GM18907 (cell line): Measurements from ENCODE around the gene SORCS2.

Experiments used
- ATAC-seq: cut with Tn5 transposase; IDR thresholded peaks from one replicate; pipeline ENCODE4 v1.9.1; 2021; ENCODE audit warnings: mild to moderate bottlenecking, moderate library complexity; ENCODE audit not compliant: unreplicated experiment

Gene SORCS2

DNA sequence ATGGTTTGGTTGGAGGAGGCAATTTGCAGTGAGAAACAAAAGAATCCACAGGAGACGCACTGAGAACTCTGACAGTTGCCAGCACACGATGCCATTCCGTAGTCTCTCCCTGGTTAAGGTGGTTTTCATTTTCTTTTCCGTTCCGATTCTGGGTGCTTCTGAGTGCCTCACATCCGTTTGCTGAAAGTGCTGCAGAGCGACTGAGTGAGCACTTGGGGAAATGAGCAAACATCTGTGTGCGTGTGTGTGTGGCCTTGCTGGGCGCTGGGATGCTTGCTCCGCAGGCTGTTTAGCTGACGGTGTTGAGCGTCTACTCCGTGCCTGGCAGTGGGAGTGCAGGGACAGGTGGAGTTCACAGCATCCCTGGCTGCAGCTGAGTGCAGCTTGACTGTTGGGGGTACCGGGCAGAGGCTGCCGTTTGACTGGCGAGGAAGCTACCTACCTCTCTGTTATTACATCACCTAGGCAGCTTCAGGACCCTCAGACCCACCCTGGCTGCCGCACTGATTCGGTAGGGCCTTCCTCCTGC lies 49.3 kb downstream of the SORCS2 start:
- no peak for ATAC-seq

DNA sequence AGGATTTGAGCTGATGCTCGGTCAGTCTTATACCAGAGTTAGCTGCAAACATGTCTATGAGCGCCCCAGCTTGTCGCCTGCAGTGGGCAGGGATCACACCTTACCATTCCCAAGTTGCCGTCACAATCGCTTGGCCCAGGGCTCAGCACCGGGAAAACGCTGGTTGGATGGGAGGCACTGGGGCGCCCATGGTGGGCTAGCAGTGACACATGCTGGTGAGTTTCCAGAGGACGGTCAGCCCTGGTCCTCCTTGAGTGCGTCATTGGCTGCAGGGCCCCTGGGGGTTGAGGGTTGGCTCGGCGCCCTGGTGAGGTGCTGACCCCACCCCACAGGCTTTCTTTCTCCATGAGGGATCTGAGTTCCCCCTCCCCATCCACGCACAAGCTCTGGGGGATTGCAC lies 50.4 kb downstream of the SORCS2 start:
- ATAC-seq = no peak

DNA sequence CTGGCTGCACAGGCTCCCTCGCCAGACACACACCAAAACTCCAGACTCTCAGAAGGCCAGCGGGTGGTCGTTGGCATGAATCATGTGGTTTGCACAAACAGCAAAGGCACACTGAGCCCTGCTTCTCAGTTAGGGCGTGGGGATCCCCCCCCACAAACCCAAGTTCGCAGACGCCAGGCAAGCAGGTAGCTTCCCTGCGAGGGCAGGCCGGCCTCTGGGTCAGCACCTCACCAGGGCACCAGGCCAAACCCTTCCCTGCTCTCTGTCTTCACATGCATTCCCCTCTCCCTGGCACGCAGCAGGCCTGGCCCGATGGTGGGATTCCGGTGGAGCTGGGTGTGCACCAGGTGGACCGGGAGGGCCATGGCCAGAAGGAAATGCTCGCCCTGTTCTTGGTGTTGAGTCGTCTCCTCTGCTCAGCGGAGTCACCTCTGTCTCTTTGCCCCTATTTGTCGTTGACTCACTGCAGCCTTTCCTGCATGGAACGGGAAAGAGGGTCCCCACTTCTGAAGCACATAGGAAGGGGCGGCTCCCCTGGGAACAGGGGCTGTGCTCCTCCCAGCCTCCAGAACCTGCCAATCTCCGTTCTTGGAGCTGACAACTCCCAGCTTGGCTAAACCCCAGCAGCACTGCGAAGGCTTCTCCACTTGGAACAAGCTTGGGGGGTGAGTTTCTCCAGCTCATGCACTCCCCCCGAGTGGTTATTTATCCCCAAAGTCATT lies 51.4 kb downstream of the SORCS2 start:
- no peak for ATAC-seq

DNA sequence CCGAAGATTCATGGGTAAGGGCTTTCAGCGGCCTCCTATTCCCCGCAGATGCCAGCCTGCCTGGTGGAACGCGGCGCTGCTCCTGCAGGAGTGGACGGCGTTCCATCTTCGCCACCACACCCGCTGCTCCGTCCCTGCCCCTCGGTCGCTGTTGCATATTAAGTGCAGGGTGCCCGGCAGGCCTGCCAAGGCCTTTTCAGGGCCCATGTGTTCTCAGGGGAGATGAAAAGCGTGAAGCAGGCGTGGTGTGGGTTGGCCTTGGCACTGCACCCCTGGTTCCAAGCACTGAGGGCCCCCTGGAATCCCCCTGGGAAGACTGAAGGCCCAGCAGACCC lies 52.0 kb downstream of the SORCS2 start:
- no peak for ATAC-seq

DNA sequence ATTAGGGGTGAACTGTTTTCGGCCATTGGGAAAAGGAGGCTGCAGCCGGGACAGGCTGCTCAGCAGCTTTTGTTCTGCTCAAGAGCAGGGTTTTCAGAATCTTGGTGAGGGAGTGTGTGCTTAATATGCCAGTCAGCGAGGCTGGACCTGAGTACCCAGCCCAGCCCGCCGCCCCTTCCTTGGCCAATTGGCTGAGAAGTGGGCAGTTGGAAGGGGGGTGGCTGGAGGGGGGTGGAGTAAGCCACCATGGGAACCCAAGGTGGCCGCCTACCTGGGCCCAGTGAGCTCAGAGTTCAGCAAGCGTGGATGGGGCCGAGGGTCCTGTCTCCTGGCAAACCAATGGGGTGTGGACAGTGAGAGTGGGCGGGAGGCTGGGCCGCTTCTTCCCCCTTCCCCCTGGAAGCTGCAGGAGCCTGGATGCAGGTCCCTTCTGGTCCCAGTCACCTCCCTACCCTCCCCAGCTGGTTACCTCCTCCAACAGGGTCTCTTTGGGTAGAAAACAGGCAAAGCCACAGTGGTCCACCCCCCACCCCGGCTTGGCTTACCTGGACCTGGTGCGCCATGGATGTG lies 52.5 kb downstream of the SORCS2 start:
- no peak for ATAC-seq

DNA sequence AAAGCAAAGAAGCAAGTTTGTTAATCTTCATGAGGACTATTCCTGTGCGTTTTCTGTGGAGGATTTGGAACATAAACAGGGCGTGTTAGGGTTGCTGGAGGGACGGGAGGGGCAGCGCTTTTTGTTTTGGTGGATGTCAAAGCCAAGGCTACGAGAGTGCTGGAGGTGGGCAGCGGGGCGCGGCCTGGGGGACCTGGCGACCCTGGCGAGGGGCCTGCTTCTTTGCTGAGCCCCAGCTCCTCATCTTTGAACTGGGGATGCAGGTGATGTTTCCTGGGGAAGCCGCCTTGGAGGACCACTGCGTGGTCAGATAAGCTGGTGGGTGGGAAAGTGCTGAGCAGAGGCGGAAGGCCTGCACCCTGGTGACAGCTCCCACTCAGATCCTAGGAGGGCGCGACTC lies 55.2 kb downstream of the SORCS2 start:
- no peak for ATAC-seq

DNA sequence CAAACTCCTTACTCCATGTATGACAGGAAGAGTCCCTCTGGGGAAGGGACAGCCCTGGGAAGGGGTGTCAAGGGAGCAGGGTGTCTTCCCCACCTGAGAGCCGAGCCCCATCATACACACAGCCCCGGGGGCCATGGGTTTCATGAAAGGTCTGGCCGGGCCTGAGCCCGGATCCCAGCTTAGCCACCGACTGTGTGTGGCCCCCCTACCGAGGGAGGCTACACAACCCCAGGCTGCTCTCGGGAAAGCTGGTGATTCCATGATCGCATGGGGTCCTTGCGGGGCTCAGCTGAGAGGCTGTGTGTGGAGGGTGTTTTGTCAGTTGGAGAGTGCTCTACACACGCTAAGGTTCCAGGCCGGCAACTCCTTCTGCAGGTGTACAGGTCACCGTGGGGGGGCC lies 55.6 kb downstream of the SORCS2 start:
- ATAC-seq = no peak

DNA sequence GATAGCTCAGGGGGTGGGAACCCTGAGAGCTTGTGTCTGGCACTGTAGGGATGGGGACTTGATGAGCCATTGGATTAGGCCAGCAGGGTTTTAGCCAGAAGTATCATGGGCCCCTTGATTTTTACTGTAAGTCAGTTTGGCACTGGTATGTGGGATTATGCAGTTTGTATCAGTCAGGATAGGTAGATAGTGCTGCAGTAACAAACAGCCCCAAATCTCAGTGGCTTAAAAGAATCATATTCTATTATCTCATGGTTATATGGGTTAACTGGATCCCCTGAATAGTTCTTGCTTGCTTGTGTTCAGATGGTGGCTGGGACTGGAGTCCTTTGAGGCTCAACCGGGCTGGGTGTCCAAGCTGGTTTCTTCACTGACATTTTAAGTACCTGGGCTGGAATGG lies 56.5 kb downstream of the SORCS2 start:
- ATAC-seq = no peak

DNA sequence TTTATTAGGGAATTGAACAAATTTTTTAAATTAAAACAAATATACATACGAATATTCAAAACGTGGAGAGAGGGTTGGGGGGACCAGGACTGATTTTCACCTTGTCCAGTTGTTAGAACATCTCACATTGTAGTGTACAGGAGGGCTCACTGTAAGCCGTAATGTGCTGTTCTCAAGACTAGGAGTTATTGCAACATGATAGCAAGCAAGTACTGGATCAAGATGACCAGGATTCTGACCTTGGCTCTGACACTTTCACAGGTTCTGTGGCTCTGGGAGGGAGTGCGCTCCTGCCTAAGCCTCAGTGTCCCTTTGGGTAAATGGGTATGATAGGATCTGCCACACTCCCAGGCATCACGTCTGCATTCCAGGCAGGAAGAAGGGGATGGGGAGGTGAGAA lies 59.0 kb downstream of the SORCS2 start:
- no peak for ATAC-seq

DNA sequence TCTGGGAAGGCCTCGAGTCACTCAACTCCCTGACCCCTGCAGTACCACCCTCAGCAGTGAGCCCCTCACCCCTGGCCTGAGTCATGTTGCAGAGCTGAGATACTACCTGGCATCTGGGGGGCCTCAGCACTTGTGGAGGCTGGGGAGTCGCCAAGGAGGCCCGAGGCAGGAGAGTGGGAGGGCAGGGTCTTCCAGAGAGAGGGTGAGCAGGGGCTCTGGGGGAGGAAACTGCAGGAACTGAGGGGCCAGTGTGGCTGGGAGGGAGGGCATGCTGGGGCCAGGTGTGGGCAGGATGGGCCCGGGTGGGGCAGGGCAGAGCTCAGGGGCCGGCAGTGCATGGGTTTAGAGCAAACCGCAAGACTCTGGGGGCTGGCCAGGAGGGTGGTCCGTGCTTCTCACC lies 59.7 kb downstream of the SORCS2 start:
- ATAC-seq = no peak

DNA sequence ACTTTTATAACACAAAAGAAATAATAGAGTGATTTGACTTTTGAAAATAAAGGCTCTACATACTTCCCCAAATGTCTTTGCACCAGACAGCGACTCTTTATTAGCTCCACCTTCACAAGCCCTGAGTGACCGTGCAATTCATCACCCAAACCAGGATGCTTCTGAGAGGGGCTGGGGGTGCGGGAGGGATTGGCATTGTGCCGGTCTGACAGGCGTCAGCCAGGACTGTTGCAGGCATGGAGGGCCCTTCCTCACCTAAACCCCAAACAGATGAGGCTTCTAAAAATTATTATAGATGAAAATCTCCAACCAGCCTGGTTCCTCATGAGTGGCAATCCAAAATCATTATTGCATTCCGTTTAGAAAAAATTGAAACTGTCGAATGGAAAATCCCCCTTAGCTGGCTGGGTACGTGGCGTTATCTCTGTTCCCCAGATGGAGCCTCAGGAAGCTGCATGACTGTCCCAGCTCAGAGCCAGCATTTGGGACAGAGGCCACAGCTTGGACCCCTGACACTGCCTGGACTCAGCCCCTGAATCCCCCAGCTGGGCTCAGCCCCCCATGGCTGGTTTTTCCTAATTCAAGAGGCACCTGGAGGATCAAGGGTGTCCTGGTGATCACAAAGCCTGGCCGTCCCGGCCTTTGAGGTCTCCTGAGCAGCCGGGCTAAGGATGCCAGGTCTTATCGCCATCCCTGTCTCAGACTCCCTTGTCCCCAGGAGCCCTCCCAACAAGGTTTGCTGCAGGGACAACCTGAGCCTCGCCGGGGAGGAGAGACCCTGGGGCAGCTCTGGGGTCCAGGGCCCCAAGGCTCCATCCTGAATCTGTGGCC lies 60.4 kb downstream of the SORCS2 start:
- no peak for ATAC-seq

DNA sequence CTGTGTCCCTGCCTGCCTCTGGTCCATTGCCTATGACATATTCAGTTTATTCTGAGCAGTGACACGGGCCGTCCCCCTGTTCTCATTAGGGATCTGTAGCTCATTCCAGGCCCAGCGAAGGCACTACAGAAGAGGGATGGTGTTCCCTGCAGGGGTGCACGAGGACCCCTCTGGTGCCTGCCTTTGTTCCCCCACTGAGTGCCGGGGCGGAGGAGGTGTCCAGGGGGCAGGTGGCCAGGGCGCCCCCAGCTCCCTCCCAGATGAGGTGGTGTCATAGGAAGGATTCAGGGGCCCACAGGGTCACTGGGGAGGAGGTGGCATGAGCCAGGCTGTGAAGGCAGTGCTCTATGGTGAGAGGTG lies 61.0 kb downstream of the SORCS2 start:
- no peak for ATAC-seq

DNA sequence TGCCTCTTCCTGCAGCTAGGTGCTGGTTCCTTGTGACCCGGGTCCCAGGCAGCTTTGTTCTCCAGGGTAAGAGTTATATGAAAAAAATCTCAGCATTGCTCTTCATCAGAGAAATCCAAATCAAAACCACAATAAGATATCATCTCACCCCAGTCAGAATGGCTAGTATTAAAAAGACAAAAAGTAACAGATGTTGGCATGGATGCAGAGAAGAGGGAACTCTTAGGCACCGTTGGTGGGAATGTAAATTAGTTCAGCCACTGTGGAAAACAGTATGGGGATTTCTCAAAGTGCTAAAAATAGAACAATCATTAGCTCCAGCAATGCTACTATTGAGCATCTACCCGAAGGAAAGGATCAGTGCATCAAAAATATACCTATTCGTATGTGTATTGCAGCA lies 61.5 kb downstream of the SORCS2 start:
- no peak for ATAC-seq

DNA sequence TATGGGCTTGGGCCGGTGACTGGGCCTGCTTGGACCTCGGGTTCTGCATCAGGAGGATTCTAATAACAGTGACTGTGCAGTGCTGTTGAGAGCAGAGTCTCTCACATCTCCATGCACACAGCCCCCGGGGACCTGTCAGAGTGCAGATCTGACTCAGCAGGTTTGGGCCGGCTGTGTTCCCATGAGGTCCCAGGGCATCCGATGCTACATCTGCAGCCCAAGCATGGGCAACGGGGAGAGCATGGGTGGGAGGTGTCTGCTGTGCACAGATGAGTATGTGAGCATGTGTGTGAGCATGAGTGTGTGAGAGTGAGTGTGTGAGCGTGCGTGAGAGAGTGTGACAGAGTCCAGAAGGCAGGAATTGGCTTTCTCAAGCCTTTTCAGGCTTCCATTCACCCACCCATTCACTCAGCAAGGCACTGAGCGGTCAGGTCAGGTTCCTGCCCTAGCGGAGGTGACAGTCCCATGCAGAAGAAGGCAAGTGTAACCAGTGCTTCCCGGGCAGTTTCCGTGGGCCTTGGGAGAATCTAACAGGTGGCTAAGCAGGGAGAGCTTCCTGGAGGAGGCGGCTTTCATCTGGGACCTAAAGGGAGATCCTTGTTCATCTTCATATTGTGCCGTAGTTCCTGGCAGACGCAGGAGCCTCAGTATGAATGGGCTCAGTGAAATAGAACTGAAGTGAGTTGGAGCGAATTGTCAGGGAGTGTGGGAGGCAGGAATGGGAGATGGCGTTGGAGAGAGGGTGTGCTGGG lies 62.6 kb downstream of the SORCS2 start:
- ATAC-seq = peak; percentile 96

DNA sequence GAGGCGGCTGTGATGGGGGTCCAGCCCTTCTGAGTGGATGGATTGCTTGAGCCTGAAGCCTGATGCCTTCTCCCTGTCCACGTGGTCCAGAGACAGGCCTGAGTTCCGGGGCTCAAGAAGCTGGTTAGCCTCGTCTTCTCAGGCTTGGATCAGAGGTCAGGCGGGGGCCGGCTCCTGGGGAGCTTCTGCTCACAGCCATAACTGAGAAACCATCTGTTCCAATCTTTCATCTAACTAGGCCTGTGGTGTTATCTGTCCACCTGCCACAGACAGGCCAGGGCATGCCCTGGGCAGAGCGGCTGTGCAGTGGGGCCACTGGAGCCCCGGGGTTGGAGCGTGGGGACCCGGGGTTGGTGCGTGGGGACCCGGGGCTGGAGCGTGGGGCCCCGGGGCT lies 63.1 kb downstream of the SORCS2 start:
- no peak for ATAC-seq

DNA sequence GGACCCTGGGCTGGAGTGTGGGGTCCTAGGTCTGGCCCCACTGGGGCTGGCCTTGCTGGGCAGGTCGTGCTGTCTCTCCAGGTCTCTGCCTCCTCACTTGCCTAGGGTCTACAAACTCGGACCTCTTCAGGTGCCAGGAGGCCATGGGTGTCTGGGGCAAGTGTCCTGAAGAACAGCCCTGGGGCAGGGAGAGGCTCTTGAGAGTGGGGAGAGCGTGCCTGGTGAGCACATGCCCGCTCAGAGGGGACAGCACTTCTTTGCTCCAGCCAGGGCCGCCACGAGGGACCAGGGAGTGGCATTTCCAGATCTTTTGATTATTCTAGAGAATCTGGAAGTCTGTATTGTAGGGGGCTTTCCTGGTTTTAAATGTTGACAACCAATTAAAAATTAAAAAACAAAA lies 63.7 kb downstream of the SORCS2 start:
- no peak for ATAC-seq

DNA sequence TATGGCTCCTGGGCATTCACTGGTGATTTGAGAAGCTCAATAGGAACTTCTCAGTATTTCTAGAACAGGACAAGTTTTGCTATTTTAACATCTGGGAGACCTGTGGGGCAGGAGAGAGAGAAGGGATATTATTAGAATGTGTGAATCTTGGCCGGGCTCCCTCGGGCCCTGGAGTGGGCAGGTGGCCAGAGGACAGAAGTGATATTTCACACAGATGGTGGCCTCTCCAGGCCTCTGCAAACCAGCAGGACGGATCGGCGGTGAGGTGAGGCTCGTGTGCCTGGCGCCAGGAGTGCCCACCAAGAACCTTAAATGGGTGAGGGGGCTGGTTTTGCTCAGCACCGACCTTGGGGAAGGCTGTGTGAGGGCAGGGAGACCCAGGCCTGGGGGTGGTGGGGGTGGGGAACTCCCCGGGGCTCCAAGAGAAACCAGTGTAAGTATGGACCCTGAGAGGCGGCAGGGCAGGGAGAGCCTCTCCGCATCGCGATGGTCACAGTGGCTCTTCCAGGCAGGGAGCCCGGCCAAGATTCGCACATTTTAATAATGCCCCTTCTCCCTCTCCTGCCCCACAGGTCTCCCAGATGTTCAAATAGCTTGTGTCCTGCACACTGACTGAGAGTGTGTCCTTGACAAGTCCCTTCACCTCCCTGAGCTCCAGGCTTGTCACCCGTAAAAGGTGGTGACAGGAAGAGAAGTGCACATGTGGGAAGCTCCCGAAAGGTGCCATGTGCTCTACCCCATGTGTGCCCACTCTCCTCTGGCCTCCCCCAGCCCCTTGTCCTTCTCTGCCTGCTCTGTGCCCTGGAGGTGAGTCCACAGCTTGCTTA lies 64.9 kb downstream of the SORCS2 start:
- no peak for ATAC-seq

DNA sequence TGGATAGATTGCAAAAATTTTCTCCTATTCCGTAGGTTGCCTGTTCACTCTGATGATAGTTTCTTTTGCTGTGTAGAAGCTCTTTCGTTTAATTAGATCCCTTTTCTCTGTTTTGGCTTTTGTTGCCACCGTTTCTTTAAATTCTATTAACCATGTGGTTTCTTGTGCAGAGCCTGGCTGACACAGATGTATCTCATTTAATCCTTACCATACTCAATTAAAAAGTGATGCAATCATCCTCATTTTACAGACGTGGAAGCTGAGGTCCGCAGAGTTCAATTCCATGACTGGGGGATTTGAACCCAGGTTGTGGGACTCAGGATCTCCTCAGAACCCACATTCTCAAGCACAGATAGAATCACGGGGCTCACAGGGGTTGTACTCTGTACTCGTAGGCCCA lies 66.7 kb downstream of the SORCS2 start:
- no peak for ATAC-seq

DNA sequence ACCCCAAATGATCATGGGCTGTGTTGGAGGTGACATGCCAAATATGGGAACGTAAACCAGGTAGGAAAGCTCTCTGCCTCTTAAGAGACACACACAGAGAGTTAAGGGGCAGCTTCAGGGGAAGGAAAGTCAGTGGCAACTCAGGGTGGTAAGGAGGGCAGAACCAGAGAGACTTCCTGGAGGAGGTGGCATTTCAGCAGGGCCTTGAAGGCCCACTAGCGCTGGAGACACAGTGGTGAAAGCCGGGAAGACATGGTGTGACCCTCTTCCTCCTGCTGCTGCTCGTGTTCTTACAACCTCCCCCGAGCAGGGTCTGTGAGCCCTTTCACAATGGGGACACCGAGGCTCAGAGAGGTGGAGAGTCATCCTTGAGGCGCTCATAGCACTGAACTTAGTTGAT lies 68.2 kb downstream of the SORCS2 start:
- ATAC-seq = no peak

DNA sequence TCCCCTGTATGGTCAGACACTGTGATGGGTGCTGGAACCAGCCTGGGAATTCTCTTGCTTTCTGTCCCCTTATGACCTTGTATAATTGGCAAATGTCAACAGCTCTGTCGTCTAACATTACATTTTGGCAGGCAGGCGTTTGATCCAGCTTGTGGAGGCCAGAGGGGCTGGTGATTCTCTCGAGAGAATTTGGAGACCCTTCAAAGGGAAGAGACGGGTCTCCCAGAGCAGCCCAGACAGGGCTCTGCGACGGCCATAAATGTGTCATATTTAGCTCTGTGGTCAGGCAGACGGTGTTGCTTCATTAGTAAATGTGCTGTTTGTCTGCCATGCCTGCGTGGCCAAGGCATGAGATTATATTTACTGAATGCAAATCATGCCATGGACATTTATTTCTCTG lies 68.7 kb downstream of the SORCS2 start:
- ATAC-seq = no peak

DNA sequence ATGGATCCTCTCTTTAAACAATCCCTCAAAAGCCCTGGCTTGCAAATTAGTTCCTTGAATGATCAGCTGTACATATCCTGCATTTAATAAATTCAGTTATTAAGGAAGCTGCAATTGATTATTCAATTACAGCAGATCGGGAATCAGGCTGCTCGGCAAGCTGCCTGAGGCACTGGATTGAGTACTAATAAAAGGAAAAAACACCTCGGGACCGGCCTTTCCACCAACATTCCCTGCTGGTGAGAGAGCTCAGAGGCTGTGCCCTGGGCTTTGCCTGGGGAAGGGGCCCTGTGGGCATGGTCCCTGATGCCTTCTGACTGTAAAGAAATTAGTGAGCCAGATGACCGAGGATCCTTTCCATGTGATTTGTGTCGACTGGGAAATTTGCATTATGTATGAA lies 69.2 kb downstream of the SORCS2 start:
- no peak for ATAC-seq
